ENCODE measurements around the gene IDH3B. TPM values are rescaled to one million over a fixed set of nuclear protein-coding genes. Genes with fewer than 3 reads are reported as not detected.

IDH3B gene
- total and polyA plus RNA-seq, 2 of the 13 experiments (the other 11 are each of a cell fraction or from before 2014, with no cell fraction given): 215 to 254 TPM

GRCh38 chr20:2651772-2652723 is 12.0 kb downstream of the IDH3B start, which contains the start of gene NOP56 (continued):
- no peak for TF ChIP-seq LRRFIP1 (CRISPR knock-in tag; conservative IDR thresholded peaks at IDR 0.05)
- TF ChIP-seq ZMYM2 (CRISPR knock-in tag; IDR thresholded peaks at IDR 0.05): no peak
- peak; percentile 85 for TF ChIP-seq GFI1 (CRISPR knock-in tag; IDR thresholded peaks at IDR 0.05; ENCODE audit: borderline replicate concordance)
- no peak for TF ChIP-seq NFE2 (CRISPR knock-in tag; IDR thresholded peaks at IDR 0.05)
- 0 out of 2 replicates have a peak, but pooled peaks have one; percentile 53 for TF ChIP-seq ZNF460 (CRISPR knock-in tag; IDR thresholded peaks at IDR 0.05; ENCODE audit: borderline replicate concordance)
- TF ChIP-seq RERE (CRISPR knock-in tag; IDR thresholded peaks at IDR 0.05; ENCODE audit: low read depth): 0 out of 2 replicates have a peak, but pooled peaks have one; percentile 38
- peak; percentile 87 for TF ChIP-seq THAP11 (CRISPR knock-in tag; IDR thresholded peaks at IDR 0.05)
- TF ChIP-seq DNMT1 (CRISPR knock-in tag; IDR thresholded peaks at IDR 0.05): peak; percentile 44; the same call in 1 of the 2 replicates
- TF ChIP-seq ETV5 (CRISPR knock-in tag; IDR thresholded peaks at IDR 0.05; ENCODE audit: borderline replicate concordance): no peak; the same call in none of the 2 replicates
- 0 out of 2 replicates have a peak, but pooled peaks have one; percentile 31 for TF ChIP-seq RNF2 (conservative IDR thresholded peaks at IDR 0.05; ENCODE audit: low read depth)
- peak; percentile 97 for TF ChIP-seq ZNF546 (CRISPR knock-in tag; conservative IDR thresholded peaks at IDR 0.05)
- TF ChIP-seq CREM (IDR thresholded peaks at IDR 0.05): 0 out of 2 replicates have a peak, but pooled peaks have one; percentile 4
- TF ChIP-seq CREM (CRISPR knock-in tag; IDR thresholded peaks at IDR 0.05): no peak
- peak; percentile 73 for TF ChIP-seq MAZ (IDR thresholded peaks at IDR 0.05; ENCODE audit: borderline replicate concordance, low read depth, low read length)
- TF ChIP-seq MAZ (CRISPR knock-in tag; IDR thresholded peaks at IDR 0.05; ENCODE audit: low read depth): peak; percentile 99
- TF ChIP-seq, protein P1, sequence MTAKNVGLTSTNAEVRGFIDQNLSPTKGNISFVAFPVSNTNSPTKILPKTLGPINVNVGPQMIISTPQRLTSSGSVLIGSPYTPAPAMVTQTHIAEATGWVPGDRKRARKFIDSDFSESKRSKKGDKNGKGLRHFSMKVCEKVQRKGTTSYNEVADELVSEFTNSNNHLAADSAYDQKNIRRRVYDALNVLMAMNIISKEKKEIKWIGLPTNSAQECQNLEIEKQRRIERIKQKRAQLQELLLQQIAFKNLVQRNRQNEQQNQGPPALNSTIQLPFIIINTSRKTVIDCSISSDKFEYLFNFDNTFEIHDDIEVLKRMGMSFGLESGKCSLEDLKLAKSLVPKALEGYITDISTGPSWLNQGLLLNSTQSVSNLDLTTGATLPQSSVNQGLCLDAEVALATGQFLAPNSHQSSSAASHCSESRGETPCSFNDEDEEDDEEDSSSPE (CRISPR knock-in tag; IDR thresholded peaks at IDR 0.05): peak; percentile 97
- TF ChIP-seq ZNF572 (CRISPR knock-in tag; IDR thresholded peaks at IDR 0.05): no peak
- no peak for TF ChIP-seq ZNF530 (CRISPR knock-in tag; IDR thresholded peaks at IDR 0.05; ENCODE audit: low read depth)
- TF ChIP-seq SMARCC2 (IDR thresholded peaks at IDR 0.05): no peak
- no peak for TF ChIP-seq ATF7 (IDR thresholded peaks at IDR 0.05)
- peak; percentile 14; the same call in 1 of the 2 replicates for TF ChIP-seq ATF7 (CRISPR knock-in tag; IDR thresholded peaks at IDR 0.05)

Measured in HepG2 (cell line).